ENCODE measurements around the gene LDHD. TPM values are rescaled to one million over a fixed set of nuclear protein-coding genes. Genes with fewer than 3 reads are reported as not detected.
A peak's percentile ranks its signal among the peaks of the same experiment; 100 is the strongest.

Gene LDHD
- total and polyA plus RNA-seq, 3 experiments from 2014 or later = 0.10 TPM; not detected in 2

DNA sequence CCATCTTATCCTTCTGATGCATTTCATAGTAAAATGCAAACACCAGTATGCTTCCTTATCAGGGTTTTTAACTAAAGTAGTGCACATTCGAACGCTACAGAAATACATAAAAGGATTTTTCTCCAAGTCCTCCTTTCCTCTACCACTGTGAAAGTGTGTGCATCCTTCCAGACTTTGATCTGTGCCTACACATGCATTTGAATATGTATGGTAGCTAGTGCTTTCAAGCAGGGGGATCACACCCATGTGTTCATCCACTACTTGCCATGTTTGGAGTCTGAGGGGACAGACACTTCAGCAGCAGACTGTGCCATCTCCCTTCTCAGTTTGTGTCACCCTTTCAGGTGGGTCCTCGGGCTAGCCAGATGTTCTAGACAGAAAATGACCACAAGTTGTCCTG is 14.9 kb downstream of the LDHD start:
- Histone ChIP-seq H3K27me3 (ENCODE audit: insufficient read depth, low read length, poor library complexity, severe bottlenecking) (no peaks in the 10 kb centered on the region), H3K36me3 (ENCODE audit: insufficient read depth, low read length) (no peaks in the 10 kb centered on the region), H3K9me3 (ENCODE audit: low read length) (no peaks in the 10 kb centered on the region), H3K27ac (ENCODE audit: low read depth, low read length) (no peak overlapping the region), H3K4me3 (ENCODE audit: low read length) (no peak overlapping the region), H3K4me1 (ENCODE audit: insufficient read depth, low read length) (peaks cover 31% of the 10 kb centered on the region)
- Mint-ChIP-seq H3K36me3 (peaks cover 0 to 3% (median 0%) of the 10 kb centered on the region in 3 donors), H3K27me3 (no peaks in the 10 kb centered on the region), H3K4me1 (peaks cover 31 to 38% (median 37%) of the 10 kb centered on the region in 3 donors), H3K9me3 (no peaks in the 10 kb centered on the region), H3K4me3 (peak overlapping the region in 1 of 7 donors; percentile 24), H3K27ac (peak overlapping the region in 3 of 8 donors; percentile 63 to 77 (median 63))
- DNase-seq = no peak
- ChIA-PET CTCF (interaction anchor here (3.1 kb wide), 1 partner anchor 10 kb away, joined by 19 read pairs; no protein-coding TSS in a partner anchor), POLR2A (no interaction called here)

GRCh38 chr16:75100603-75100990 is 16.0 kb downstream of the LDHD start:
- POLR2A ChIA-PET = no interaction called here
- CTCF ChIA-PET = interaction anchor here (2.0 to 3.1 kb wide), 2 partner anchors 11 to 102 kb away, joined by 5 to 19 read pairs; partner anchors contain the start of gene ZNRF1
- no peak overlapping the region for H3K4me3 ChIP-seq (ENCODE audit: low read length)
- Mint-ChIP-seq H3K36me3 (peaks cover 0 to 5% (median 0%) of the 10 kb centered on the region in 3 donors), H3K9me3 (no peaks in the 10 kb centered on the region), H3K27ac (peak overlapping the region; percentile 79 to 97 (median 90)), H3K4me1 (peaks cover 31 to 37% (median 37%) of the 10 kb centered on the region in 3 donors), H3K4me3 (peak overlapping the region in 2 of 7 donors; percentile 2 to 41), H3K27me3 (no peaks in the 10 kb centered on the region)
- no peak for DNase-seq
- H3K4me1 ChIP-seq (ENCODE audit: insufficient read depth, low read length) = peaks cover 31% of the 10 kb centered on the region
- no peaks in the 10 kb centered on the region for H3K9me3 ChIP-seq (ENCODE audit: low read length)
- H3K27ac ChIP-seq (ENCODE audit: low read depth, low read length) = no peak overlapping the region
- H3K27me3 ChIP-seq (ENCODE audit: insufficient read depth, low read length, poor library complexity, severe bottlenecking) = no peaks in the 10 kb centered on the region
- no peaks in the 10 kb centered on the region for H3K36me3 ChIP-seq (ENCODE audit: insufficient read depth, low read length)

DNA sequence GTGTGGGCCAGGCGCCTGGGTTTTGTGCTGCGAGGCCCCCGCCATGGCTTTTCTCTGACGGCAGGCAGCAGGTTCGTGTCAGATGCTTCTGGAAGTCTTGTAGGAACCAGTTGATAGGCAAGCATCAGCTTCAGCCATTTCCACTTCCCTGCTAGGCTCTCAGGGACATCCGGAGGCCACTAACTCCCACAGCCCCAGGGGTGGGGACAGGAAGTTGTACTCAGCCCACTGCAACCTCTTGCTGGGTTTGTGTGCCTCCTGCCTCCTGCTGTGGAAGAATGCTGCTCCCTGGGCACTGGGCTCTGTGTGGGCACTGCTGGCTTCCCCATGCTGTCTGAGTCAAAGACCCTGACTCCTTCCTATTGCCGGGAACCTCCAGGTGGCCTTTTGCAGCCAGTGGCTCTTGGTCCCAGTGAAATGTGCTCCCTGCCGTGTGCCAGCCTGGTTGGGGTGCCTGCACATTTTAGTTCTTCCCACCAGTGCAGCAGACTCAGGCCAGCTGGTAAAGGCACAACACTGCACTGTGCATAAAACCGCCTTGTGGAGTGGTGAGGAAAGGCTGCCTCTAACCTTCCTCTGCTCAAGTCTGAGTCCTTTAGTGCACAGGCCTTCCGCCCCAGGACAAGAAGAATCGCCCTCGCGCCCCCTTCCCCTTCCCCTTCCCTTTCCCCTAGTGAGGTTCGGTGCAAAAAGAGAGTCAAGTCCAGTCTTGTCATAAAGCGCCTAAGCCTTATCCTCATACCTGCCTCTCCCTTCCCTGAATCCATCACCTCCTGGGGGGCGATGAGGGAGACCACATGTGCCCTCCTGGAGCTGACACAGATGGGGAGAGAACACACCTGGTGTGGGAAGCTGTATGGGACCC is 16.6 kb downstream of the LDHD start:
- Mint-ChIP-seq H3K4me1 (peaks cover 30 to 37% (median 33%) of the 10 kb centered on the region in 3 donors), H3K36me3 (peaks cover 0 to 5% (median 0%) of the 10 kb centered on the region in 3 donors), H3K9me3 (no peaks in the 10 kb centered on the region), H3K4me3 (peak overlapping the region in 6 of 7 donors; percentile 41 to 65 (median 52)), H3K27me3 (no peaks in the 10 kb centered on the region), H3K27ac (peak overlapping the region; percentile 83 to 97 (median 95))
- DNase-seq = peak in 3 of 5 donors; percentile 26 to 29 (median 28)
- Histone ChIP-seq H3K9me3 (ENCODE audit: low read length) (no peaks in the 10 kb centered on the region), H3K36me3 (ENCODE audit: insufficient read depth, low read length) (no peaks in the 10 kb centered on the region), H3K27ac (ENCODE audit: low read depth, low read length) (peak overlapping the region; percentile 33), H3K4me1 (ENCODE audit: insufficient read depth, low read length) (peaks cover 31% of the 10 kb centered on the region), H3K4me3 (ENCODE audit: low read length) (no peak overlapping the region), H3K27me3 (ENCODE audit: insufficient read depth, low read length, poor library complexity, severe bottlenecking) (no peaks in the 10 kb centered on the region)
- CTCF ChIA-PET = interaction anchor here (2.0 to 4.1 kb wide), 3 partner anchors 11 to 101 kb away, joined by 5 to 22 read pairs (median 19); partner anchors contain the start of gene ZNRF1
- POLR2A ChIA-PET = no interaction called here

DNA sequence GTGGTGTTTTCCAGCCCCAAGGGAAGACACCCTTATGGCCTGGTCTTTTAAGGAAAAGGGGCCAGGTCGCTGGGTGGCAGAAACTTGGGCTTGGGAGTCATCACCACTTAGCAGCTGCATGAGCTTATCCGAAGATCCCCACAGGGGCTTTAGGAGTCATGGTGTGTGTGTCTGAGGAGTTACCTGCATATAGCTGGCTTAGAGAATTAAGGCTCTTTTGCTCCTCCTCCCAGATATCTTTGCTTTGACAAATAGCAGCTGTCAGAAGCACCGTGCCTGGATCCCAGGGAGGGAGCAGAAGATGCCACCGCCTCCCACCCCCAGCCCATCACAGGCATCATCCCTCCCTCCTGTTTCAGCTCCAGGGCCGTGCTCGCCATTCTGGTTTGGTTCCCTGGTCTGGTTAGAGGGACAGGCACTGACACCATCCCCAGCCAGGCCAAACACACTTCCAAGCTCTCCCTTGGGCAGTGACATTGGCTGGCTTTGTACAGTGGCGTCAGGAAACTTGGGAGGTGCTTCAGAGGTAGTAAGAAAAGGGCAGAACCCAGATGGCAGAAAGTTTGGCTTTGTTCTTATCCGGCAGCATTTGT is 17.4 kb downstream of the LDHD start:
- H3K9me3 ChIP-seq (ENCODE audit: low read length) = no peaks in the 10 kb centered on the region
- Mint-ChIP-seq H3K27me3 (no peaks in the 10 kb centered on the region), H3K4me3 (peak overlapping the region in 5 of 7 donors; percentile 38 to 75 (median 61)), H3K27ac (peak overlapping the region; percentile 83 to 97 (median 95)), H3K9me3 (no peaks in the 10 kb centered on the region), H3K36me3 (peaks cover 0 to 5% (median 0%) of the 10 kb centered on the region in 3 donors), H3K4me1 (peaks cover 30 to 37% (median 33%) of the 10 kb centered on the region in 3 donors)
- ChIA-PET CTCF (interaction anchor here (1.7 to 4.1 kb wide), 3 partner anchors 11 to 100 kb away, joined by 5 to 22 read pairs (median 7); partner anchors contain the start of gene ZNRF1), POLR2A (no interaction called here)
- no peaks in the 10 kb centered on the region for H3K36me3 ChIP-seq (ENCODE audit: insufficient read depth, low read length)
- H3K27ac ChIP-seq (ENCODE audit: low read depth, low read length) = peak overlapping the region; percentile 33
- no peak for DNase-seq
- H3K27me3 ChIP-seq (ENCODE audit: insufficient read depth, low read length, poor library complexity, severe bottlenecking) = no peaks in the 10 kb centered on the region
- no peak overlapping the region for H3K4me3 ChIP-seq (ENCODE audit: low read length)
- peaks cover 31% of the 10 kb centered on the region for H3K4me1 ChIP-seq (ENCODE audit: insufficient read depth, low read length)

GRCh38 chr16:75097941-75098901 is 18.4 kb downstream of the LDHD start:
- DNase-seq = peak; percentile 47 to 83 (median 74)
- no peaks in the 10 kb centered on the region for H3K36me3 ChIP-seq (ENCODE audit: insufficient read depth, low read length)
- Mint-ChIP-seq H3K27me3 (no peaks in the 10 kb centered on the region), H3K4me3 (peak overlapping the region in 5 of 7 donors; percentile 43 to 75 (median 59)), H3K4me1 (peaks cover 30 to 37% (median 33%) of the 10 kb centered on the region in 3 donors), H3K36me3 (peaks cover 0 to 5% (median 0%) of the 10 kb centered on the region in 3 donors), H3K9me3 (no peaks in the 10 kb centered on the region), H3K27ac (peak overlapping the region; percentile 79 to 97 (median 95))
- no peaks in the 10 kb centered on the region for H3K9me3 ChIP-seq (ENCODE audit: low read length)
- H3K27me3 ChIP-seq (ENCODE audit: insufficient read depth, low read length, poor library complexity, severe bottlenecking) = no peaks in the 10 kb centered on the region
- H3K4me1 ChIP-seq (ENCODE audit: insufficient read depth, low read length) = peaks cover 31% of the 10 kb centered on the region
- H3K27ac ChIP-seq (ENCODE audit: low read depth, low read length) = peak overlapping the region; percentile 38
- H3K4me3 ChIP-seq (ENCODE audit: low read length) = no peak overlapping the region
- POLR2A ChIA-PET = no interaction called here
- CTCF ChIA-PET = interaction anchor here (1.2 to 4.1 kb wide), 3 partner anchors 12 to 100 kb away, joined by 7 to 22 read pairs (median 8); partner anchors contain the start of gene ZNRF1

GRCh38 chr16:75097191-75097761 is 19.3 kb downstream of the LDHD start:
- H3K27ac ChIP-seq (ENCODE audit: low read depth, low read length) = no peak overlapping the region
- CTCF ChIA-PET = interaction anchor here (1.2 to 4.1 kb wide), 3 partner anchors 13 to 99 kb away, joined by 7 to 22 read pairs (median 8); partner anchors contain the start of gene ZNRF1
- POLR2A ChIA-PET = no interaction called here
- H3K4me1 ChIP-seq (ENCODE audit: insufficient read depth, low read length) = peaks cover 31% of the 10 kb centered on the region
- H3K9me3 ChIP-seq (ENCODE audit: low read length) = no peaks in the 10 kb centered on the region
- peaks cover 30 to 37% (median 33%) of the 10 kb centered on the region in 3 donors for H3K4me1 Mint-ChIP-seq
- no peak for DNase-seq
- peak overlapping the region in 7 of 8 donors; percentile 18 to 96 (median 86) for H3K27ac Mint-ChIP-seq
- H3K27me3 Mint-ChIP-seq = no peaks in the 10 kb centered on the region
- peaks cover 0 to 2% (median 0%) of the 10 kb centered on the region in 3 donors for H3K36me3 Mint-ChIP-seq
- no peak overlapping the region for H3K4me3 Mint-ChIP-seq
- no peak overlapping the region for H3K4me3 ChIP-seq (ENCODE audit: low read length)
- H3K36me3 ChIP-seq (ENCODE audit: insufficient read depth, low read length) = no peaks in the 10 kb centered on the region
- H3K27me3 ChIP-seq (ENCODE audit: insufficient read depth, low read length, poor library complexity, severe bottlenecking) = no peaks in the 10 kb centered on the region
- no peaks in the 10 kb centered on the region for H3K9me3 Mint-ChIP-seq

- Histone ChIP-seq H3K27ac (ENCODE audit: low read depth, low read length) (no peak overlapping the region), H3K27me3 (ENCODE audit: insufficient read depth, low read length, poor library complexity, severe bottlenecking) (no peaks in the 10 kb centered on the region), H3K4me3 (ENCODE audit: low read length) (no peak overlapping the region), H3K9me3 (ENCODE audit: low read length) (no peaks in the 10 kb centered on the region), H3K4me1 (ENCODE audit: insufficient read depth, low read length) (peaks cover 31% of the 10 kb centered on the region), H3K36me3 (ENCODE audit: insufficient read depth, low read length) (no peaks in the 10 kb centered on the region)
- no peak overlapping the region for H3K4me3 Mint-ChIP-seq
- peak overlapping the region in 7 of 8 donors; percentile 18 to 96 (median 86) for H3K27ac Mint-ChIP-seq
- ChIA-PET POLR2A (no interaction called here), CTCF (interaction anchor here (4.1 kb wide), 1 partner anchor 14 kb away, joined by 22 read pairs; no protein-coding TSS in a partner anchor)
- H3K4me1 Mint-ChIP-seq = peaks cover 30 to 36% (median 31%) of the 10 kb centered on the region in 3 donors
- H3K36me3 Mint-ChIP-seq = peaks cover 0 to 2% (median 0%) of the 10 kb centered on the region in 3 donors
- H3K9me3 Mint-ChIP-seq = no peaks in the 10 kb centered on the region
- no peak for DNase-seq
- no peaks in the 10 kb centered on the region for H3K27me3 Mint-ChIP-seq
Measured at GRCh38 chr16:75096656-75097055, 19.9 kb downstream of the LDHD start.
